ENCODE data around the gene GPR137B.
"Not testable (repeated sequence)": the region's sequence is repeated elsewhere in the genome, so short reads cannot be mapped to it uniquely, and the experiment has no call there.

GPR137B gene

GRCh38 chr1:236159704-236160539 is 17.6 kb downstream of the GPR137B start:
- DNase-seq (ENCODE audit: extremely low read depth in 1 of 2, low read depth in 1 of 2): no peak

GRCh38 chr1:236160540-236161127 is 18.3 kb downstream of the GPR137B start:
- no peak for DNase-seq (ENCODE audit: extremely low read depth in 1 of 2, low read depth in 1 of 2)

DNA sequence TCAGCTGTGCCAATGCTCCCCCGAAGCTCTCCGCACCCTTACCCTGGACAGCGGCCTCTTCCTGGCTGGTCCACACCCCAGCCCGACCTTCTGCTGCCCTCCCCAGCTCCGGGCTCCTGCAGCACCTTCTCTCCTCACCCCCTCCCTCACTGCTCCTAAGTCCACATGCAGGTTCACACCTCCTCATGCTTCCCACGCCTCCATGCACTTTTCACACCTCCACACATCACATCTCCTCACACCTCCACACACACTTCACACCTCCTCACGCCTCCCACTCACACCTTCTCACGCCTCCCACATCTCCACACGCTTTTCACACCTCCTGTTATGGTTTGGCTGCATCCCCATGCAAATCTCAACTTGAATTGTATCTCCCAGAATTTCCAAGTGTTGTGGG is 18.9 kb downstream of the GPR137B start:
- no peak for DNase-seq (ENCODE audit: extremely low read depth in 1 of 2, low read depth in 1 of 2)

DNA sequence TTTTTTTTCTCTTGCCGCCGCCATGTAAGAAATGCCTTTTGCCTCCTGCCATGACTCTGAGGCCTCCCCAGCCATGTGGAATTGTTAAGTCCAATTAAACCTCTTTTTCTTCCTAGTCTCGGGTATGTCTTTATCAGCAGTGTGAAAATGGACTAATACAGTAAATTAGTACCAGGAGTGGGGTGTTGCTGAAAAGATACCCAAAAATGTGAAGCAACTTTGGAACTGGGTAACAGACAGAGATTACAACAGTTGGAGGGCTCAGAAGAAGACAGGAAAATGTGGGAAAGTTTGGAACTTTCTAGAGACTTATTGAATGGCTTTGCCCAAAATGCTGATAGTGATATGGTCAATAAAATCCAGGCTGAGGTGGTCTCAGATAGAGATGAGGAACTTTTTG is 19.4 kb downstream of the GPR137B start:
- DNase-seq (ENCODE audit: extremely low read depth in 1 of 2, low read depth in 1 of 2): not testable (repeated sequence)

DNA sequence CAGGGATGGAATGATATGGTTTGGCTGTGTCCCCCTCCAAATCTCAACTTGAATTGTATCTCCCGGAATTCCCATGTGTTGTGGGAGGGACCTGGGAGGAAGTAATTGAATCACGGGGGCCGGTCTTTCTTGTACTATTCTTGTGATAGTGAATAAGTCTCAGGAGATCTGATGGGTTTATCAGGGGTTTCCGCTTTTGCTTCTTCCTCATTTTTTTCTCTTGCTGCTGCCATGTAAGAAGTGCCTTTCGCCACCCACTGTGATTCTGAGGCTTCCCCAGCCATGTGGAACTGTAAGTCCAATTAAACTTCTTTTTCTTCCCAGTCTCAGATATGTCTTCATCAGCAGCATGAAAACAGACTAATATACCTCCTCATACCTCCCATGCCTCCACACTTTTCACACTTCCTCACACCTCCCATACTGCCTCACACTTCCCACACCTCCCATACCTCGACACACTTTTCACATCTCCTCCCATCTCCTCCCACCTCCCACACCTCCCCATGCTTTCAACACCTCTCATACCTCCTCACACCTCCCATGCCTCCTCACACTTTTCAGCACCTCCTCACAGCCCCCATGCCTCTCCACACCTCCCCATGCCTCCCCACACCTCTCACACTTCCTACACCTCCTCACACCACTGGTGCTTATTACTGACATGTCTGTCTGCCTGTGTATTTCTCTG is 21.3 kb downstream of the GPR137B start:
- DNase-seq (ENCODE audit: extremely low read depth in 1 of 2, low read depth in 1 of 2): no peak

- no peak for DNase-seq (ENCODE audit: extremely low read depth in 1 of 2, low read depth in 1 of 2)
These were observed 21.9 kb downstream of the GPR137B start for GRCh38 chr1:236164273-236164672.

DNA sequence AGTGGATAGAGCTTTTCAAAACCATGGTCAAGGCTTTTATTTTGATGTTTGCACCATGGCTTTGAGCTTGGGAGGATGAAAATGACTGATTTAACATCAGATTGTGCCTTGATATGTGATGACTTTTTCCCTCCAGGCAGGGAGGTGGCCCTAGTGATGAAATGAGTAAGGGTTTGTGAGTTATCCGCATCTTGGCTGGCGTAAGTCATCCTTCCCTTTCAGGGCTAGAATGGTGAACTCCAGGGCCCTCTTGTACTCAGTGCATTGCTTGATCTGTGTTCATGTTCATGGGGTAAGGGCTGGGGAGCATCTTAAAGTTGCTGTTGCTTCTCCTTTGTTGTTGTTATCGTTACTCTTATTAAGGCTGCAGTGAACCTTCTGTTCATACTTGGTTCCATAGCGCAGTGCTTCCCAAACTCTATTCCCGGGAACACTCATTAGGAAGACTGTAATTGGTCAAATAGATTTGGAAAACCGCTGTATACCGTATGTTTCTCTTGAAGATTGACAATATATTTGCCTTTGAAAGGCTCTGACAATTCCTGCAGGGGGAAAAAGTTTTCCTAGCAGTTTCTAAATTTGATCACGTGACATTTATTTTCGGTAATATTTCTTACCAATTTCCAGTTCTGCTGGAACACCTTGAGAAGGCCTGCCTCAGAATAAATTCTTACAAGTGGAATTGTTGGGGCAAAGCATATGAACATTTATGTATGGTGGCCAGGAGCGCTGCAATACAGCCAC is 23.1 kb downstream of the GPR137B start:
- DNase-seq (ENCODE audit: extremely low read depth in 1 of 2, low read depth in 1 of 2): no peak

DNA sequence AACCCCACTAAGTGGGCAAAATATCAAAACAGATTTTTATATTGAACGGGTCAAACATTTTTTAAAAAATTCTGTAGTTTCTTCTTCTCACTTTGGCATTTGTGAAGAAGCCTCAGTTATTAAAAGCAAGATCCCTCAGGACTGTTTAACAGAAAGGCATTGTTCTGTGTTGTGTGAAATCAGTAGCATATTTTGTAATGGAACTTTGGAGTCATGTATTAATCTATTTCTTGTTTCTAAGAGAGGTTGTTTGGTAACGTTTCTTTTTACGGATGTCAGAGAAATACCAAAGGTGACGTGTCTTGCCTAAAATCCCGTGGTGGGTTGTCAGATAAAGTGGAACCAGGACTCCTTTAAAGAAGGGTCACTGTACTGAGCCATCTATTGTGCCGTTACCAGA is 23.7 kb downstream of the GPR137B start:
- DNase-seq (ENCODE audit: extremely low read depth in 1 of 2, low read depth in 1 of 2): no peak

DNA sequence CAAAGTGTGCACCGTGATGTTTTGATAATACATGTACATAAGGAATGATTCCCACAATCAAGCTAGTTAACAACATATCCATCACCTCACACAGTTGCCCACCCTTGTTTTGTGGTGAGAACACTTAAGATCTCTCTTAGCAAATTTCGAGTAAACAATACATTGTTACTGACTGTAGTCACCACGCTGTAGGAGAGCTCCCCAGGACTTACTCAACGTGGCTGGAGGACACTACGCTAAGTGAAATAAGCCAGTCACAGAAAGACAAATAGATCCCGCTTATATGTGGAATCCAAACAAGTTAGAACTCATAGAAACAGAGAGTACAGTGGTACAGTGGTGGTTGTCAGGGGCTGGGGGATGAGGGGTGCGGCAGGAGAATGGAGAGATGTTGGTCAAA is 24.8 kb downstream of the GPR137B start:
- no peak for DNase-seq (ENCODE audit: extremely low read depth in 1 of 2, low read depth in 1 of 2)

GRCh38 chr1:236167578-236167977 is 25.2 kb downstream of the GPR137B start:
- no peak for DNase-seq (ENCODE audit: extremely low read depth in 1 of 2, low read depth in 1 of 2)

GRCh38 chr1:236168716-236169429 is 26.5 kb downstream of the GPR137B start:
- DNase-seq (ENCODE audit: extremely low read depth in 1 of 2, low read depth in 1 of 2): no peak

GRCh38 chr1:236172041-236172579 is 29.8 kb downstream of the GPR137B start:
- no peak for DNase-seq (ENCODE audit: extremely low read depth in 1 of 2, low read depth in 1 of 2)

GRCh38 chr1:236173174-236173767 is 30.9 kb downstream of the GPR137B start:
- DNase-seq (ENCODE audit: extremely low read depth in 1 of 2, low read depth in 1 of 2): no peak

GRCh38 chr1:236175642-236176336 is 33.5 kb downstream of the GPR137B start:
- no peak for DNase-seq (ENCODE audit: extremely low read depth in 1 of 2, low read depth in 1 of 2)

DNA sequence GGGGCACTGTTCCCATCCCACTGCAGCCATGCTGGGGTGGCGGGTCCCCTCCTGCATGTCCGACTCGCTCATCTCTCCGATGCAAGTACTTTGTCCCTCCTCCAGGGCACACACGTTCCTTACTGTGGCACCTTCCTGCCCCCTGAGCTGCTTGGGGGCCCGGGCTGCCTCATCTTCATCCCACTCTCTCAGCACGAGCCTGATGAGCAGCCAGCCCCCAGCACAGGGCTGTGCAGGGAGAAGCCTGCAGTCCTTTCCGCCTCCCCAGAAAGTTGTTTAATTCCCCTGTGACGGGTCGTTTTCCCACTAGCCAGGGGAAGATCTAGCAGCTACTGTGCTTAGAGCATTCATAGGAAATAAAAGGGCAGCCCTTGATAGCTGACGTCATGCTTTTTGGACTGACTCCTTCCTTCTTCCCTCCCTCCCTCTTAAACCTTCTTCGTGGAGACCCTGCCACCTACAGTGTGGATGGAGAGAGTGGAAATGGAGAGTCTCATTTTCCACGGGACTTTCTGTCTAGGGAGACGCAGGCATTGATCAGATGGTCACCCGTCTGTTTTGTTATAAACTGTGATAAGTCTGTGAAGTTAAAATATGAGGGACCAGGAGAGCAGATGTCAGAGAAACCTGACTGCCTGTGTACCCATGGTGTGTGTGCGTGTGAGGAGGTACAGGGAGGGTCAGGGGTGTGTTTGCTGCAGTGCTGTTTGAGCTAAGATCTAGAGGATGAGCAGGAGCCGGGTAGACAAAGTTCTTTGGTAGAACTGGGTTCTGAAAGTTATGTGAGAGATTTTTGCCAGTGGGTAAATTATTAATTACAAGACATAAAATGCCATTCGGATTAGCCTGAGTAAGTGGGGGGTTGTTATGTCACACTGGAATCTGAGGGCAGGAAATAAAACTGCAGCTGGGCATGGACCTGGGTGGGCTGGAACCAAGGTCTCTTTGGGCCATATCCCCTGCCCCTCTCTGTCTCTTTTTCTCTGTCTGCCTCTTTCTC is 34.3 kb downstream of the GPR137B start:
- no peak for DNase-seq (ENCODE audit: extremely low read depth in 1 of 2, low read depth in 1 of 2)

DNA sequence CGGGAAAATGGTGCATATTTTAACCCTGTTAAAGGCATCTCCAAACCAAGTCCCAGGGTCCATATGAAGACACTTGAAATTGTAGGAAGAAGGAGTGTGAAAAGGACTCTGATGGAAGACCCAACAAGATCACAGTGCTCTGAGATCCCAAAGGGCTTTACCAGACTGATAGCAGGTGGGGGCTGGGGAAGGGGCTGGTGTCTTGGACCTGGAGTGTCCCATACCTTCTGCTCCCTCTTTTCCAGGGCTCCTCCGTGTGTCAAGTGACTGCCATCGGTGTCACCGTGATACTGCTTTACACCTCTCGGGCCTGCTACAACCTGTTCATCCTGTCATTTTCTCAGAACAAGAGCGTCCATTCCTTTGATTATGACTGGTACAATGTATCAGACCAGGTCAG is 37.3 kb downstream of the GPR137B start:
- no peak for DNase-seq (ENCODE audit: extremely low read depth in 1 of 2, low read depth in 1 of 2)

DNA sequence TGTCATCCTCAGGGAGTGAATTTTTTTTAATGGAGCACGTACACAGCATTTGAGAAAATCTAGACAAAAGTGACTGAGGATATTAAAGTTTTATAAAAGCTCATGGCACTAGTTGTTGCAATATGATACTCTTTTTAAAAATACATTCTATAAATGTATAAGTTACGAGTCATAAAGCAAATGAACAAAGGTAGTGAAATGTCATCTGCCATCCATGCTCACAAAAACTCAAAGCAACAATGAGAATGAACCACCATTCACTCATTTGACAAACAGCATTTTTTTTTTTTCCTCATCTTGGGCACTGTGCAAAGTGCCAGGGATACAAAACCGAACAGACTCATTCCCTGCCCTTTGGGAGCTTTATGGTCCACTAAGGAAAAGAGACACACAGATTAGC is 38.7 kb downstream of the GPR137B start:
- DNase-seq (ENCODE audit: extremely low read depth in 1 of 2, low read depth in 1 of 2): no peak

DNA sequence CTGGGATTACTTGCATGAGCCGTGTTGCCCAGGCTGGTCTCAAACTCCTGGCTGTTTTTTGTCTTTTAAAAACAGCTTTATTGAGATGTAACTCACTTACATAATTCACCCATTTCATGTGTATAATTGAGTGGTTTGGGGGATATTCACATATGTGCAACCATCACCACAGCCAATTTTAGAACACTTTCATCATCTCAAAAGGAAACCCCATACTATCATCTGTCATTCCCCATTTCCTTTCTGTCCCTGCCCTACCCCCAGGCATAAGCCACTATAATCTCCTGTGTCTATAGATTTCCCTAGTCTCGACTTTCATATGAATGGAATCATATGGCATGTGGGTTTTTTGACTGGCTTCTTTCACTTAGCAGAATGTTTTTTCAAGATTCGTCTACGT is 43.3 kb downstream of the GPR137B start:
- DNase-seq (ENCODE audit: extremely low read depth in 1 of 2, low read depth in 1 of 2): no peak

Data from stimulated activated CD8-positive, alpha-beta memory T cell treated with anti-CD3 and anti-CD28 coated beads, Interleukin-7, amount 100 ng/mL, for 48 hours (primary cell).